K562 (cell line): ENCODE data around the gene ZNF214. TPM values are rescaled to one million over a fixed set of nuclear protein-coding genes. Genes with fewer than 3 reads are reported as not detected.

ENCODE experiments used
- polyA plus RNA-seq, 8 experiments: library from polyadenylated mRNA; depleted of rRNA in 4 of 8; stranded (reverse) in 5 of 8; unstranded in 3 of 8; fragments of >200 nt; fragmentation: Nextera tagmentation in 2 of 8; fragmentation: Illumina TruSeq in 1 of 8; extraction: Ambion mirVana in 2 of 8; extraction: Trizol in 1 of 8; gene quantifications; 2 replicates each; pipeline versions ENCODE4 v1.2.1 to v1.2.3, GENCODE V29; 2011 to 2014; ENCODE audit warnings: inconsistent platforms in 1 of 8, missing spikeins in 1 of 8
- total RNA-seq, 7 experiments: library from RNA; depleted of rRNA in 6 of 7; stranded (reverse); fragments of >200 nt in 6 of 7; fragmentation: Illumina TruSeq in 2 of 7; extraction: Trizol in 2 of 7; gene quantifications; 2 replicates each; pipeline versions ENCODE4 v1.2.1 to v1.2.3, GENCODE V29; 2011 to 2021; ENCODE audit warnings: low replicate concordance in 1 of 7

Gene ZNF214
- total and polyA plus RNA-seq, 9 of the 15 experiments (the other 6 are each of a cell fraction or from before 2014, with no cell fraction given): 0.06 to 0.41 (median 0.33) TPM; not detected in 1

Other genes starting within 250 kb of the ZNF214 start
Only the 7 nearest of the 12 such genes appear.
- gene OR10A2, start 157.3 kb downstream of the ZNF214 start, total RNA-seq (2014; rRNA removed): not detected in 2 replicates
- gene OR10A2, start 157.3 kb downstream of the ZNF214 start, total RNA-seq (2014; rRNA removed; fragmentation: Illumina TruSeq; extraction: Trizol): not detected in 2 replicates
- not detected in 2 replicates for gene OR10A2, start 157.3 kb downstream of the ZNF214 start, total RNA-seq (2015; rRNA removed; fragmentation: Illumina TruSeq; extraction: Trizol)
- gene OR10A2, start 157.3 kb downstream of the ZNF214 start, total RNA-seq (2021): not detected in 2 replicates
- not detected in 2 replicates for gene OR10A2, start 157.3 kb downstream of the ZNF214 start, polyA plus RNA-seq (2011; rRNA removed)
- not detected in 2 replicates for gene OR10A2, start 157.3 kb downstream of the ZNF214 start, polyA plus RNA-seq (2014; fragmentation: Illumina TruSeq; extraction: Trizol)
- gene OR10A2, start 157.3 kb downstream of the ZNF214 start, polyA plus RNA-seq (2014; fragmentation: Nextera tagmentation; extraction: Ambion mirVana): under 1 TPM in 1 of 2 experiments, not detected in 1; 0.10 TPM
- not detected in 2 replicates for gene OR10A2, start 157.3 kb downstream of the ZNF214 start, polyA plus RNA-seq (2014; rRNA removed)
- not detected in 2 replicates for gene OR10A4, start 143.7 kb downstream of the ZNF214 start, total RNA-seq (2014; rRNA removed)
- gene OR10A4, start 143.7 kb downstream of the ZNF214 start, total RNA-seq (2014; rRNA removed; fragmentation: Illumina TruSeq; extraction: Trizol): not detected in 2 replicates
- gene OR10A4, start 143.7 kb downstream of the ZNF214 start, total RNA-seq (2015; rRNA removed; fragmentation: Illumina TruSeq; extraction: Trizol): not detected in 2 replicates
- not detected in 2 replicates for gene OR10A4, start 143.7 kb downstream of the ZNF214 start, total RNA-seq (2021)
- gene OR10A4, start 143.7 kb downstream of the ZNF214 start, polyA plus RNA-seq (2011; rRNA removed): not detected in 2 replicates
- not detected in 2 replicates for gene OR10A4, start 143.7 kb downstream of the ZNF214 start, polyA plus RNA-seq (2014; fragmentation: Illumina TruSeq; extraction: Trizol)
- not detected for gene OR10A4, start 143.7 kb downstream of the ZNF214 start, polyA plus RNA-seq (2014; fragmentation: Nextera tagmentation; extraction: Ambion mirVana)
- not detected in 2 replicates for gene OR10A4, start 143.7 kb downstream of the ZNF214 start, polyA plus RNA-seq (2014; rRNA removed)
- gene OR2D2, start 127.8 kb downstream of the ZNF214 start, total RNA-seq (2014; rRNA removed): 0.57 and 0.73 TPM in 2 replicates
- gene OR2D2, start 127.8 kb downstream of the ZNF214 start, total RNA-seq (2014; rRNA removed; fragmentation: Illumina TruSeq; extraction: Trizol): 1.0 and 2.1 TPM in 2 replicates
- gene OR2D2, start 127.8 kb downstream of the ZNF214 start, total RNA-seq (2015; rRNA removed; fragmentation: Illumina TruSeq; extraction: Trizol): 0.72 TPM in 2 replicates
- gene OR2D2, start 127.8 kb downstream of the ZNF214 start, total RNA-seq (2021): 0.22 and 0.38 TPM in 2 replicates
- gene OR2D2, start 127.8 kb downstream of the ZNF214 start, polyA plus RNA-seq (2011; rRNA removed): 0.20 and 0.57 TPM in 2 replicates
- gene OR2D2, start 127.8 kb downstream of the ZNF214 start, polyA plus RNA-seq (2014; fragmentation: Illumina TruSeq; extraction: Trizol): 0.10 TPM in 1 of 2 replicates, not detected in the other
- not detected for gene OR2D2, start 127.8 kb downstream of the ZNF214 start, polyA plus RNA-seq (2014; fragmentation: Nextera tagmentation; extraction: Ambion mirVana)
- gene OR2D2, start 127.8 kb downstream of the ZNF214 start, polyA plus RNA-seq (2014; rRNA removed): 0.19 TPM in 1 of 2 replicates, not detected in the other
- gene OR2D3, start 99.3 kb downstream of the ZNF214 start, total RNA-seq (2014; rRNA removed): not detected in 2 replicates
- gene OR2D3, start 99.3 kb downstream of the ZNF214 start, total RNA-seq (2014; rRNA removed; fragmentation: Illumina TruSeq; extraction: Trizol): not detected in 2 replicates
- not detected in 2 replicates for gene OR2D3, start 99.3 kb downstream of the ZNF214 start, total RNA-seq (2015; rRNA removed; fragmentation: Illumina TruSeq; extraction: Trizol)
- gene OR2D3, start 99.3 kb downstream of the ZNF214 start, total RNA-seq (2021): not detected in 2 replicates
- not detected in 2 replicates for gene OR2D3, start 99.3 kb downstream of the ZNF214 start, polyA plus RNA-seq (2011; rRNA removed)
- gene OR2D3, start 99.3 kb downstream of the ZNF214 start, polyA plus RNA-seq (2014; fragmentation: Illumina TruSeq; extraction: Trizol): not detected in 2 replicates
- gene OR2D3, start 99.3 kb downstream of the ZNF214 start, polyA plus RNA-seq (2014; fragmentation: Nextera tagmentation; extraction: Ambion mirVana): under 1 TPM in 1 of 2 experiments, not detected in 1; 0.42 TPM
- gene OR2D3, start 99.3 kb downstream of the ZNF214 start, polyA plus RNA-seq (2014; rRNA removed): not detected in 2 replicates
- 11.1 and 11.2 TPM in 2 replicates for gene ZNF215, start 93.9 kb downstream of the ZNF214 start, total RNA-seq (2014; rRNA removed)
- gene ZNF215, start 93.9 kb downstream of the ZNF214 start, total RNA-seq (2014; rRNA removed; fragmentation: Illumina TruSeq; extraction: Trizol): 16.3 and 18.8 TPM in 2 replicates
- gene ZNF215, start 93.9 kb downstream of the ZNF214 start, total RNA-seq (2015; rRNA removed; fragmentation: Illumina TruSeq; extraction: Trizol): 15.3 and 16.5 TPM in 2 replicates
- 12.5 and 12.8 TPM in 2 replicates for gene ZNF215, start 93.9 kb downstream of the ZNF214 start, total RNA-seq (2021)
- 12.0 and 19.1 TPM in 2 replicates for gene ZNF215, start 93.9 kb downstream of the ZNF214 start, polyA plus RNA-seq (2011; rRNA removed)
- 13.0 and 14.8 TPM in 2 replicates for gene ZNF215, start 93.9 kb downstream of the ZNF214 start, polyA plus RNA-seq (2014; fragmentation: Illumina TruSeq; extraction: Trizol)
- gene ZNF215, start 93.9 kb downstream of the ZNF214 start, polyA plus RNA-seq (2014; fragmentation: Nextera tagmentation; extraction: Ambion mirVana): 10 to 100 TPM; 12.2 to 14.2 TPM
- 13.3 and 14.1 TPM in 2 replicates for gene ZNF215, start 93.9 kb downstream of the ZNF214 start, polyA plus RNA-seq (2014; rRNA removed)
- 0.41 and 0.45 TPM in 2 replicates for gene NLRP14, start 133 bp upstream of the ZNF214 start, total RNA-seq (2014; rRNA removed)
- gene NLRP14, start 133 bp upstream of the ZNF214 start, total RNA-seq (2014; rRNA removed; fragmentation: Illumina TruSeq; extraction: Trizol): 1.2 TPM in 2 replicates
- gene NLRP14, start 133 bp upstream of the ZNF214 start, total RNA-seq (2015; rRNA removed; fragmentation: Illumina TruSeq; extraction: Trizol): 0.98 and 1.1 TPM in 2 replicates
- gene NLRP14, start 133 bp upstream of the ZNF214 start, total RNA-seq (2021): 0.65 and 0.73 TPM in 2 replicates
- 0.50 and 0.54 TPM in 2 replicates for gene NLRP14, start 133 bp upstream of the ZNF214 start, polyA plus RNA-seq (2011; rRNA removed)
- 0.46 and 0.48 TPM in 2 replicates for gene NLRP14, start 133 bp upstream of the ZNF214 start, polyA plus RNA-seq (2014; fragmentation: Illumina TruSeq; extraction: Trizol)
- gene NLRP14, start 133 bp upstream of the ZNF214 start, polyA plus RNA-seq (2014; fragmentation: Nextera tagmentation; extraction: Ambion mirVana): under 1 TPM; 0.27 to 0.36 TPM
- 0.57 and 0.58 TPM in 2 replicates for gene NLRP14, start 133 bp upstream of the ZNF214 start, polyA plus RNA-seq (2014; rRNA removed)
- 0.41 and 0.45 TPM in 2 replicates for gene RBMXL2, start 68.7 kb upstream of the ZNF214 start, total RNA-seq (2014; rRNA removed)
- 0.13 and 0.15 TPM in 2 replicates for gene RBMXL2, start 68.7 kb upstream of the ZNF214 start, total RNA-seq (2014; rRNA removed; fragmentation: Illumina TruSeq; extraction: Trizol)
- 0.23 and 0.40 TPM in 2 replicates for gene RBMXL2, start 68.7 kb upstream of the ZNF214 start, total RNA-seq (2015; rRNA removed; fragmentation: Illumina TruSeq; extraction: Trizol)
- 0.24 and 0.25 TPM in 2 replicates for gene RBMXL2, start 68.7 kb upstream of the ZNF214 start, total RNA-seq (2021)
- 0.07 TPM in 1 of 2 replicates, not detected in the other for gene RBMXL2, start 68.7 kb upstream of the ZNF214 start, polyA plus RNA-seq (2011; rRNA removed)
- gene RBMXL2, start 68.7 kb upstream of the ZNF214 start, polyA plus RNA-seq (2014; fragmentation: Illumina TruSeq; extraction: Trizol): 0.07 and 0.15 TPM in 2 replicates
- not detected for gene RBMXL2, start 68.7 kb upstream of the ZNF214 start, polyA plus RNA-seq (2014; fragmentation: Nextera tagmentation; extraction: Ambion mirVana)
- gene RBMXL2, start 68.7 kb upstream of the ZNF214 start, polyA plus RNA-seq (2014; rRNA removed): 0.18 and 0.19 TPM in 2 replicates